HuH-7.5 (cell line): Measurements from ENCODE around the gene XNDC1N.

Source experiments
- DNase-seq: peaks from one replicate; pipeline ENCODE4 v3.0.0; 2011; ENCODE audit warnings: low spot score

XNDC1N gene

GRCh38 chr11:71927820-71928736 lies at the start of gene XNDC1N:
Gene XNDC1N (minus strand): TSS chr11:71928594. CDS start chr11:71923353, 5,241 bp downstream.
- DNase-seq = peak; percentile 58

DNA sequence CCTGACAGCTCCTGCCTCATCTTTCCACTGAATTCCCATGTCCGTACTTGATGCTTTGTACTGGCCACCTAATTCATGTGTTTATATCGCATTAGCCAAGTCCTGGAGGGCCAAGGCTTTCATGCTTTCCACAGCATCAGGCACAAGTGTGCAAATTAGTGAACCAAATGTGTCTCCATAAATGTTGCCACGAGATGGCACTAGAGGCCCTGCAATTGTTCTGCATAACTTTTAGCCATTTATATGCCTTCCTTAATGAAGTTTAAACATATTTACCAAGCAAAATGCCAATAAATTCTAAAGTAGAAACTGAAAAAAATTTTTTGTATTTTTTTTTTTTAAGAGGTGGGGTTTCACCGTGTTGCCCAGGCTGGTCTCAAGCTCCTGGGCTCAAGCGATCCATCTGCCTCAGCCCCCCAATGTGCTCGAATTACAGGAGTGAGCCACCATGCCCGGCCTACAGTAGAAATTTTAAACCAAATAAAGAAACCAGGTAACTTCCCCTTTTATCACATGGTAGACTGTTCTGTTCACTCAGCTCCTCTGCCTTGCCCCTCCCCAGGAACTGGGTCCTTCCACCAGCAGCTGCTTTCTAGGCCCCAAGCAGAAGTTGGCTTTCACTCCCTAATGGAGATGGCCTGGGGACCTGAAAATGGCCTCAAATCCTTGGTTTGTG lies 49.5 kb upstream of the XNDC1N start:
- no peak for DNase-seq

DNA sequence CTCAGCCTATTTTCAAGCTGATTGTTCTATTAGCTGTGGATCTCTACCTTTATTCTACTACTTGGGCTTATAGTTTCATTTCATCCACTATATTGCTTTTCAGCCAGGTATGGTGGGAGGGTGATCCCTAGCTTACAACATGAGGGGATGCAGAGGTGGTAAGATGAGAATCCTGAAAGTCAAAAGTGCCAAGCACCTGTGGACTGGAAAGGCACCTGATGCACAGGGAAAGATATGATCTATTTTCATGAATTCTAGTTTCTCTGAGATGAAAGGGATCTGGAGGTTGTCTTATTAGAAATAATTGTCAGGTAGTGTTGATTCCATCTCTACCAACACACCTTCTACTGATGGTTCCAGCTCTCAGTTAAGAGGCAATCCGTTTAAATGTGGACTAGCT lies 48.7 kb upstream of the XNDC1N start:
- no peak for DNase-seq

GRCh38 chr11:71976551-71976950 lies 48.2 kb upstream of the XNDC1N start:
- no peak for DNase-seq

- no peak for DNase-seq
These were observed 43.3 kb upstream of the XNDC1N start for GRCh38 chr11:71971680-71972079.

- DNase-seq = no peak
These were observed 36.2 kb upstream of the XNDC1N start for GRCh38 chr11:71964641-71965040.

- no peak for DNase-seq
These were observed 35.1 kb upstream of the XNDC1N start for GRCh38 chr11:71963468-71963867.

- DNase-seq = no peak
These were observed 34.1 kb upstream of the XNDC1N start for GRCh38 chr11:71962428-71963038.

- DNase-seq = no peak
These were observed 27.6 kb upstream of the XNDC1N start for GRCh38 chr11:71955898-71956456.

- no peak for DNase-seq
These were observed 23.4 kb upstream of the XNDC1N start for GRCh38 chr11:71951741-71952310.

GRCh38 chr11:71949034-71949433 lies 20.6 kb upstream of the XNDC1N start:
- DNase-seq = no peak

- peak; percentile 28 for DNase-seq
These were observed 20.1 kb upstream of the XNDC1N start for GRCh38 chr11:71948314-71949027.

GRCh38 chr11:71947498-71947897 lies 19.1 kb upstream of the XNDC1N start:
- DNase-seq = no peak

DNA sequence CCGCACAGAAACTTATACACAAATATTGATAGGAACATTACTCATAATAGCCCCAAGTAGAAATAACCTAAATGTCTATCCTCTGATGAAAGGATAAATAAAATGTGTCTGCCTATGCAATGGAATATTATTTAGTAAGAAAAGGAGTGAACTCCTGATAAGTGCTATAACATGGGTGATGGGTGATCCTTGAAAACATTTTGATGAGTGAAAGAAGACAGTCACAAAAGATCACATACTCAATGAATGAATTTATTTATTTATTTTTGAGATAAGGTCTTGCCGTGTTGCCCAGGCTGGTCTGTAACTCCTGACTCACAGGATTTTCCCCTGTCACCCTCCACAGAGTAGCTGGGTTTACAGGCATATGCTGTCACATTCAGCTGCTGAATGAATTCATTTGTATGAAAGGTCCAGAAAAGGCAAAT lies 17.8 kb upstream of the XNDC1N start:
- no peak for DNase-seq

DNA sequence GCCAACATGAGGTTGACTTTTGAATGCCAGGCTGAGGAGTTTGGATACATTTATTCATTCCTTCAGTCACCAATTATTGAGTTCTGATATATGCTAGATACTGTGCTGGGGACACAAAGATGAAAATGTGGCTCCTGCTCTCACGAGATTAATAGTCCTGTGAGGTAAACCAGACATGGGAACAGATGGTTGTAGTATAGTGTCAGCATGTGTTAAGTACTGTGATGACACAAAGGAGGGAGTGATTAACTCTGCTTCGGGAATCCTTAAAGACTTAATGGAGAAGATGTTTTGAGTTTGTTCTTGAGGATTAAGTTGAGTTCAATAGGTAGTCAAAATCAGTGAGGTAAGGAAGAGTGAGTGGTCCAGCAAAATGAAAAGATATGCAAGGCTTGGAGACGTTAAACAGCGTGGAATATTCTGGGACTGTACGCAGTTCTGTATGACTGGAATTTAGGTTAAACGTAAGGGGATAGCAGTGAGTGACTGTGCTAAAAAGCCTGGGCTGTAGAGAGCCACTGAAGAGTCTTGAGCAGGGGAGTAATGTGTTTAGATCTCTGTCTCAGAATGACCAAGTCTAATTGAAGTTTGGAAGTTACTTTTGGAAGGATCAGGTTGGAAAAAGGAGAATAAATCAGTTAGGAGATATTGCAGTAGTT lies 12.3 kb upstream of the XNDC1N start:
- DNase-seq = no peak

- DNase-seq = no peak
These were observed 9.4 kb upstream of the XNDC1N start for GRCh38 chr11:71937826-71938225.

GRCh38 chr11:71936825-71937224 lies 8.4 kb upstream of the XNDC1N start:
- DNase-seq = no peak

GRCh38 chr11:71935338-71935925 lies 7.0 kb upstream of the XNDC1N start:
- DNase-seq = no peak

GRCh38 chr11:71934213-71934612 lies 5.8 kb upstream of the XNDC1N start:
- no peak for DNase-seq

- DNase-seq = no peak
These were observed 4.9 kb upstream of the XNDC1N start for GRCh38 chr11:71933141-71933933.
